ENCODE measurements around the gene FAM228A.
A peak's percentile ranks its signal among the peaks of the same experiment; 100 is the strongest.

The FAM228A gene

DNA sequence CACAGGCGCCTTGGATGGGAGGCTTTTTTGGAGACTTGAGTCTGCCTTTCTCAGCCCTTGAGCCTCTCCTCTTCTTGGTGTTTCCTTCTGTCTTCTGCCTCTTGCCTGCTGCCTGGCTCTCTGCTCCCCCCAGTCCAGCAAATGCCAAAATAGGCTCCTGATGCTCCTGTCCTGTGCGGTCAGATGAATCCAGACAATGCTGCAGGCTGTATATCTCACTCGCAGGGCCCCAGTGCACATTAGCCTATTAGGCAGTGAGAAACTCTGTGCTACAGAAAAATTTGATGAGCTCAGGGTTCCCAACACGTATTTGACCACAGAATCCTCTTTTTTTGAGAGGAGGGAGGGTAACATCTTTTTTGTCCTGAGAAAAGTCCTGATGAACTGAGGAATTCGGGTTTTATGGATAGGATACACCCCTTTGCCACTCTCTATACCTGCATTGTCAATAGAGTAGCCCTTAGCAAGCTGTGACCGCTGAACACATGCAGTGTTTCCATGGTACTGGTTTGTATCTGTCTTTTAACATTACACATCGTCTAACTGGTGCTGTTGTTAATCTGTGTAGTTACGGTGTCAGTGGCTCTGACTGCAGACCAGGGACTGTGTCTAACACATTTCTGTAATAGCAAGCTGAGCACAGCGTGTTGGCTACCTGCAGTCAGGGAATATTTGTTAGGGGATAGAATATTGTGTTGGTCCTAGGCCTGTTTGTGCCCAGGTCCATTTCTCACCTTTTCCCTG, 50.8 kb downstream of the FAM228A start:
- no peak for TF ChIP-seq CTCF (IDR thresholded peaks at IDR 0.05; ENCODE audit: low read depth, low read length, missing control alignments)
- DNase-seq (ENCODE audit: low read depth) = no peak
- no peak overlapping the region for H3K4me3 ChIP-seq (ENCODE audit: low read depth, low read length)
- in situ Hi-C loops (cut with HindIII; ENCODE audit: low sequenced_read_pairs) = no loop called here

DNA sequence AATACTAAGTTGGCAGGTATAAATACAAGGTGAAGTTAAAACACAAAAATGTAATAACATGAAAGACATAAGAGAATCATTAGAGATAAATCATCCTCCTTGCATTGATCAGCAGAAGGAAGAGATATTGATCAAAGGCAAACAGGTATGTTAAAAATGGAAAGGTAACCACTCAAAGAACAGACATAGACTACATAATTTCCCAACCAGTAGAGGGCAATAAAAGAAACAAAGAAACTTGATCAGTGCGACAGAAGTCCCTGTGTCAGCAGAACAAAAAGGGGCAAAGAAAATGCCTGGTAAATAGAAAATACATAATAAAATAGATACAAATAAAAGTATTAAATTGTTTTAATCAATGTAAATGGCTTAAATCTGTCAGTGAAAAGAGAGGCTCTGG, 53.6 kb downstream of the FAM228A start:
- DNase-seq (ENCODE audit: low read depth) = no peak
- in situ Hi-C loops (cut with HindIII; ENCODE audit: low sequenced_read_pairs) = no loop called here
- TF ChIP-seq CTCF (IDR thresholded peaks at IDR 0.05; ENCODE audit: low read depth, low read length, missing control alignments) = peak; percentile 39
- no peak overlapping the region for H3K4me3 ChIP-seq (ENCODE audit: low read depth, low read length)

DNA sequence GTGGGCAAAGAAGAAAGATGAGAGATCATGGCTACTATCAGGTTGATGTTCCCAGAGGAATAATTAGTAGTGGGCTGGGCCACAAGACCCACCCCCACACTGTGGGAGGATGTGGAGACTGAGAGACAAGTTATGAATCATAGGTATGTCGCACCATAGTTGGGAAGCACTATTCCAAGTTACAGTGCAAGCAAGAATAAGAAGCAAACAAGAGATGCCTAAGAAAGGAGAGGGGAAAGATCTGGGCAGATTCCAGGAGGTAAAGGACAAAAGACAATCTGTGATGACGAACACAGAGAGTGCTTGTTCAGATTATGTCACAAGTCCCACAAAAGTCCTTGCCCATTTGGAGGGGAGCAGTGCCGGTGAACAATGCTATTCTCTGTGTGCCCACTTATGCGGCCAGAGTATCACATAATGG, 56.6 kb downstream of the FAM228A start:
- no peak for TF ChIP-seq CTCF (IDR thresholded peaks at IDR 0.05; ENCODE audit: low read depth, low read length, missing control alignments)
- in situ Hi-C loops (cut with HindIII; ENCODE audit: low sequenced_read_pairs) = no loop called here
- H3K4me3 ChIP-seq (ENCODE audit: low read depth, low read length) = no peak overlapping the region
- no peak for DNase-seq (ENCODE audit: low read depth)

DNA sequence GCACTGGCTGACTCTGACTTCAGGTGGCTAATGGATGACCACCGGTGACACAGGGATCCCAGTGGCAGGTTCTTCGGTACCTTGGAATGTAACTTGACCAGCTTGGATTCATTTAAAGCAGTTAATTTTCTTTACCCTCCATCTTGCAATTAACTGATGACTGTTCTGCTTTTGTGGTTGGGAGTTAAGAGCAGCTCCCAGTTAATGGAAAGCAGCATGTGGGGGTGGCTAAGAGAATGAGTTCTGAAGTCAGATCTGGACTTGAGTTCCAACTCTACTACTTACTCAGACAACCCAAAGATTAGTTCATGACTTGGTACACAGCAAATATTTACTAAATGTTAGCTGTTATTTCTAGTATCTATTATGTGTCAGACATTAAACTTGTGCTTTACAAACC, 58.5 kb downstream of the FAM228A start:
- TF ChIP-seq CTCF (IDR thresholded peaks at IDR 0.05; ENCODE audit: low read depth, low read length, missing control alignments) = no peak
- no peak for DNase-seq (ENCODE audit: low read depth)
- no peak overlapping the region for H3K4me3 ChIP-seq (ENCODE audit: low read depth, low read length)
- in situ Hi-C loops (cut with HindIII; ENCODE audit: low sequenced_read_pairs) = no loop called here

DNA sequence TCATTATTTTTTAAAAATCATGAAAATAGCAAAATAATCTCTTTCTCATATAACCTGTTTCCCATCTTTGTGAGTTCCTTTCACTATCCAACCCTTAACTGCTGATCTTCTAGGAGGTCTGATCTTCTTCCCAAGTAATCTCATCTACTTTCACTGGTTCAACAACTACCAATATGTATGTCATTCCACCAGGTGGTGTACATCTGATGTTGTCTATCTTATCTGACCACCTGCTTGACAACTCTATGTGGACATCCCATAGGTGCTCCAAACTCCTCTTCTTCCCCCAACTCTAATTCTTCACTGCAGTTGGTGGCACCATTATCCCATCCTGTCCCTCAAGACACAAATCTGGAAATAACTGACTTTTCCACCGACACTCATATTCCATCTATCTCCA, 62.5 kb downstream of the FAM228A start:
- in situ Hi-C loops (cut with HindIII; ENCODE audit: low sequenced_read_pairs) = no loop called here
- H3K4me3 ChIP-seq (ENCODE audit: low read depth, low read length) = no peak overlapping the region
- DNase-seq (ENCODE audit: low read depth) = no peak
- TF ChIP-seq CTCF (IDR thresholded peaks at IDR 0.05; ENCODE audit: low read depth, low read length, missing control alignments) = no peak

- in situ Hi-C loops (cut with HindIII; ENCODE audit: low sequenced_read_pairs) = no loop called here
- no peak for TF ChIP-seq CTCF (IDR thresholded peaks at IDR 0.05; ENCODE audit: low read depth, low read length, missing control alignments)
- no peak for DNase-seq (ENCODE audit: low read depth)
- H3K4me3 ChIP-seq (ENCODE audit: low read depth, low read length) = no peak overlapping the region
Measured at GRCh38 chr2:24238158-24238557, 63.3 kb downstream of the FAM228A start.

Data from astrocyte of the cerebellum (primary cell).